B cell (primary cell): Measurements from ENCODE around the gene RIT1. TPM values are rescaled to one million over a fixed set of nuclear protein-coding genes. Genes with fewer than 3 reads are reported as not detected.

Experiments used
- ATAC-seq: fragments of 200-7000 bp; cut with Tn5 transposase; one replicate; pipeline ENCODE4 v1.10.0; 2021; ENCODE audit warnings: low read depth, mild to moderate bottlenecking, moderate number of reproducible peaks, moderate library complexity
- CTCF ChIA-PET: fragments of 350-600 bp; sonication (Branson Sonifier 250); formaldehyde crosslinking; loops from one replicate; lab custom pipeline; 2021; ENCODE audit warnings: antibody characterized with exemption, inconsistent platforms; lab: Charles Lee
- POLR2A ChIA-PET: fragments of 350-600 bp; sonication (Branson Sonifier 250); formaldehyde crosslinking; loops from one replicate; lab custom pipeline; 2021; ENCODE audit warnings: antibody characterized with exemption; lab: Charles Lee
- DNase-seq: peaks from one replicate; pipeline ENCODE4 v3.0.0; 2013
- H2AFZ ChIP-seq: 2 replicates; pipeline ENCODE4 v1.6.1; 2012; ENCODE audit warnings: mild to moderate bottlenecking, low read depth, low read length; ENCODE audit not compliant: insufficient read depth, poor library complexity, severe bottlenecking
- H3K27ac ChIP-seq, 2 donors: 1 replicate in 1 of 2; 2 replicates in 1 of 2; pipeline ENCODE4 v1.5.1; 2012 to 2013; ENCODE audit warnings: low read length in 2 of 2, mild to moderate bottlenecking in 2 of 2, moderate library complexity in 1 of 2
- H3K27me3 ChIP-seq, 4 experiments: fragments of 200-600 bp in 1 of 4; sonication (generic) in 1 of 4; replicated peaks in 1 of 4; 1 replicate in 2 of 4; 2 replicates in 2 of 4; pipeline versions ENCODE4 v1.6.1 to v1.7.0; 2013 to 2016; ENCODE audit warnings: low read length in 3 of 4, mild to moderate bottlenecking in 2 of 4, mixed read lengths in 1 of 4, moderate library complexity in 1 of 4; ENCODE audit not compliant: insufficient read depth in 4 of 4, control insufficient read depth in 3 of 4; ENCODE audit errors: control extremely low read depth in 1 of 4
- H3K36me3 ChIP-seq, 2 experiments: replicated peaks in 1 of 2; 1 replicate in 1 of 2; 2 replicates in 1 of 2; pipeline versions ENCODE4 v1.6.1 to v1.7.1; 2013; ENCODE audit warnings: low read length in 1 of 2; ENCODE audit not compliant: insufficient read depth in 2 of 2, control insufficient read depth in 1 of 2; ENCODE audit errors: control extremely low read depth in 1 of 2, extremely low read depth in 1 of 2
- H3K4me1 ChIP-seq, 2 donors: fragments of 200-600 bp in 1 of 2; sonication (generic) in 1 of 2; 1 replicate in 1 of 2; 2 replicates in 1 of 2; pipeline versions ENCODE4 v1.5.1 to v1.6.1; 2013 to 2017; ENCODE audit warnings: low read length in 2 of 2; ENCODE audit not compliant: control insufficient read depth in 2 of 2, insufficient read depth in 2 of 2
- H3K4me2 ChIP-seq: replicated peaks from 2 replicates; pipeline ENCODE3; 2012; ENCODE audit warnings: mild to moderate bottlenecking, low read depth, low read length; ENCODE audit not compliant: poor library complexity, severe bottlenecking
- H3K4me3 ChIP-seq, 5 experiments: fragments of 200-600 bp in 1 of 5; sonication (generic) in 1 of 5; 1 replicate in 3 of 5; 2 replicates in 2 of 5; pipeline versions ENCODE4 v1.5.1 to v1.7.0; 2011 to 2016; ENCODE audit warnings: low read length in 4 of 5, mild to moderate bottlenecking in 4 of 5, low read depth in 2 of 5, control low read depth in 1 of 5, moderate library complexity in 1 of 5; ENCODE audit not compliant: insufficient read depth in 1 of 5; ENCODE audit errors: control extremely low read depth in 1 of 5, extremely low read depth in 1 of 5
- H3K79me2 ChIP-seq: fragments of 200-600 bp; sonication (generic); one replicate; pipeline ENCODE4 v1.6.0; 2016; ENCODE audit warnings: low read length; ENCODE audit not compliant: control insufficient read depth, insufficient read depth
- H3K9ac ChIP-seq: fragments of 200-600 bp; sonication (generic); 2 replicates; pipeline ENCODE4 v1.6.1; 2017; ENCODE audit warnings: mild to moderate bottlenecking, low read length, moderate library complexity
- H3K9me3 ChIP-seq, 3 donors: one replicate each; pipeline versions ENCODE4 v1.6.1 to v1.7.1; 2013; ENCODE audit warnings: low read length in 2 of 3; ENCODE audit not compliant: control insufficient read depth in 2 of 3, insufficient read depth in 1 of 3; ENCODE audit errors: control extremely low read depth in 1 of 3
- H4K20me1 ChIP-seq: 2 replicates; pipeline ENCODE4 v1.6.0; 2012; ENCODE audit warnings: mild to moderate bottlenecking, low read length; ENCODE audit not compliant: insufficient read depth, control insufficient read depth, poor library complexity, severe bottlenecking
- H3K27ac Mint-ChIP-seq: one replicate; pipeline ENCODE4 v1.8.0; 2021; ENCODE audit warnings: mixed read lengths
- H3K27me3 Mint-ChIP-seq: one replicate; pipeline ENCODE4 v1.8.0; 2021; ENCODE audit warnings: mixed read lengths
- H3K4me1 Mint-ChIP-seq: one replicate; pipeline ENCODE4 v1.8.0; 2021; ENCODE audit warnings: mixed read lengths
- H3K4me3 Mint-ChIP-seq: one replicate; pipeline ENCODE4 v1.8.0; 2021; ENCODE audit warnings: mixed read lengths
- H3K9me3 Mint-ChIP-seq: one replicate; pipeline ENCODE4 v1.8.0; 2022; ENCODE audit warnings: mixed read lengths; ENCODE audit not compliant: insufficient read depth
- CTCF ChIP-seq: fragments of 200-600 bp; IDR thresholded peaks from one replicate; pipeline ENCODE4 v1.8.0; 2022; ENCODE audit warnings: antibody characterized with exemption, mild to moderate bottlenecking
- EZH2 ChIP-seq: IDR thresholded peaks from 2 replicates; pipeline ENCODE4 v1.6.1; 2012; ENCODE audit warnings: borderline replicate concordance, low read depth, mild to moderate bottlenecking, moderate library complexity, low read length; ENCODE audit not compliant: insufficient read depth, poor library complexity, severe bottlenecking
- WGBS: methylation state at CpG from one replicate; pipeline ENCODE4 v1.1.5; 2013; ENCODE audit warnings: missing lambda C conversion rate; ENCODE audit not compliant: insufficient coverage; 5-methylcytosine and 5-hydroxymethylcytosine counted together
- intact Hi-C: fragments of 100-400 bp; cut with micrococcal nuclease; formaldehyde crosslinking; loops from one replicate; pipeline ENCODE4 v1.10.0; 2022
- polyA plus RNA-seq: library from polyadenylated mRNA; depleted of rRNA; stranded (reverse); fragments of >200 nt; gene quantifications from 2 replicates; pipeline ENCODE4 v1.2.3, GENCODE V29; 2012
- total RNA-seq, 2 donors: library from RNA; stranded (reverse); fragments of 120-200 nt in 1 of 2; gene quantifications; 1 replicate in 1 of 2; 2 replicates in 1 of 2; pipeline versions ENCODE4 v1.2.3 to v1.2.4, GENCODE V29; 2013 to 2022

The RIT1 gene
- total and polyA plus RNA-seq, 2 donors (not counting 1 experiment from before 2014, with no cell fraction given) = 14.2 to 45.7 TPM

DNA sequence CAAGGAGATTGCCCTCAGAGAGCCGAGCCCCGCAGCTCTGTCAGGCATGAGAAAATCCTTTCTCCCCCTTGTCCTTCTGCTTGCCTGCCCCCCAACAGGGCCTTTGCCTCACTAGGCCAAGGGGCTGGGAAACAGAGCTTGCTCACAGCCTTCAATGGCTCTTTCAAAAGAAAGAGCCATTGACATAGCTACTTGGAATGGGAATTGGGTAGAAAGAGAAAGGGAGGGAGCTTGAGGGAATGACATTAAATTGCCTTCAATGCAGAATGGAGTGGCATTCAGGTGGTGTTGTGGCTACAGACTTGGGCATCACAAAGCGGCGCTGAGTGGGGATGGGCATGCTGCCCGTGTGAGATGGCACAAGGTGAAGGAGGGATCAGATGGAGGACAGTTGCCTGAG lies 38.6 kb downstream of the RIT1 start:
- H2AFZ ChIP-seq = no peak overlapping the region
- no peaks in the 10 kb centered on the region for H3K9me3 ChIP-seq
- H3K4me3 ChIP-seq = no peak overlapping the region
- intact Hi-C loops = no loop called here
- Mint-ChIP-seq H3K4me3 (no peak overlapping the region), H3K4me1 (no peaks in the 10 kb centered on the region), H3K27ac (no peak overlapping the region), H3K27me3 (no peaks in the 10 kb centered on the region), H3K9me3 (no peaks in the 10 kb centered on the region)
- no peaks in the 10 kb centered on the region for H3K27me3 ChIP-seq
- H3K36me3 ChIP-seq = peaks cover 0 to 4% of the 10 kb centered on the region in 2 experiments
- no peaks in the 10 kb centered on the region for H3K4me1 ChIP-seq
- H3K27ac ChIP-seq = no peak overlapping the region
- no peaks in the 10 kb centered on the region for H4K20me1 ChIP-seq
- ATAC-seq (no peak), DNase-seq (no peak)
- 100% methylated on average over 4 of the region's 5 CpGs for WGBS
- H3K4me2 ChIP-seq = no peak overlapping the region
- TF ChIP-seq CTCF = no peak
- no peak for TF ChIP-seq EZH2
- CTCF ChIA-PET = no interaction called here
- POLR2A ChIA-PET = no interaction called here
- no peak overlapping the region for H3K9ac ChIP-seq
- H3K79me2 ChIP-seq = no peaks in the 10 kb centered on the region

DNA sequence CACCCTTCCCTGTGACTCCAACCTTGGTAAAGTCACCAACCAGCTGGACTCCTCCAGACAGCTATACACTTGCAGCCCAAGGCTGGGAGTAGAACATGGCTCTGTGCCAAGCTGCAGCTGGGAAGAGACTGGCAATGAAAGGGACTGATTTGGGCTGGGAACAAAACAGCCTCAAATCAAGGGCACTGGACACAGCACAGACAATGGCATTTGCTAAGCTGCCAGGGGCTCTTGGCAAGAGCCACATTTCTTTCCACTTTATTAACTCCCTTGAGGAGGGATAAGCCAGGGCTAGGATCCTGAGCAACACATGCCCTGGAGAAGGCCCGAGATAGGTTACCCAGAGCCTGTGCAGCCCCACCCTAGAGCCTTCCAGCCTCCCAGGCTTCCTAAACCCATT lies 39.8 kb downstream of the RIT1 start:
- no peaks in the 10 kb centered on the region for H3K4me1 Mint-ChIP-seq
- Histone ChIP-seq H3K36me3 (peaks cover 0 to 4% of the 10 kb centered on the region in 2 experiments), H3K4me3 (no peak overlapping the region), H3K27ac (no peak overlapping the region), H3K4me2 (no peak overlapping the region), H3K9ac (no peak overlapping the region), H3K79me2 (no peaks in the 10 kb centered on the region), H3K27me3 (no peaks in the 10 kb centered on the region), H4K20me1 (no peaks in the 10 kb centered on the region), H2AFZ (no peak overlapping the region), H3K9me3 (no peaks in the 10 kb centered on the region), H3K4me1 (no peaks in the 10 kb centered on the region)
- H3K27me3 Mint-ChIP-seq = no peaks in the 10 kb centered on the region
- no peak for DNase-seq
- ATAC-seq = no peak
- ChIA-PET CTCF (no interaction called here), POLR2A (no interaction called here)
- H3K9me3 Mint-ChIP-seq = no peaks in the 10 kb centered on the region
- H3K27ac Mint-ChIP-seq = no peak overlapping the region
- TF ChIP-seq EZH2 (no peak), CTCF (no peak)
- no peak overlapping the region for H3K4me3 Mint-ChIP-seq
- intact Hi-C loops = no loop called here
- WGBS = 86% methylated on average over 1 of the region's 1 CpG
